Measurements from ENCODE around the gene PKIG.

DNA sequence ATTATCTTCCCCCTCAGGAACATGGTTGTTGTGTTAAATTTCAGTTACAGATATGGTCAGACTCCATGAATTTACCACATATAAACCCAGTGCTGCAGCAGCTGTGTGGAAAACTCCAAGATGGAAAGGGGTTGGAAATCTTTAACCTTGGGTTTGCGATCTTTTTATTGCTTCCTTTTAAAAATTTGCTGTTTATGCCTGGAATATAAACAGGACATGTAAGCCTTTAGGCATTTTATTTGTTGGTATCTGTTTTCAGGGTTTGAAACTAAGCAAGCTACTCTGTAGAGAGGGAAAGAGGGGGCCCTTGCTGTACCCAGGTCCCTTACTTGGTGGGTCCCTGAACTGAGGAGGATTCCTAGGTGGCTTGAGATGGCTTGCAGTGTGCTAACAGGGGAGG, 778 bp downstream of the PKIG start:
- TF ChIP-seq, protein P1, sequence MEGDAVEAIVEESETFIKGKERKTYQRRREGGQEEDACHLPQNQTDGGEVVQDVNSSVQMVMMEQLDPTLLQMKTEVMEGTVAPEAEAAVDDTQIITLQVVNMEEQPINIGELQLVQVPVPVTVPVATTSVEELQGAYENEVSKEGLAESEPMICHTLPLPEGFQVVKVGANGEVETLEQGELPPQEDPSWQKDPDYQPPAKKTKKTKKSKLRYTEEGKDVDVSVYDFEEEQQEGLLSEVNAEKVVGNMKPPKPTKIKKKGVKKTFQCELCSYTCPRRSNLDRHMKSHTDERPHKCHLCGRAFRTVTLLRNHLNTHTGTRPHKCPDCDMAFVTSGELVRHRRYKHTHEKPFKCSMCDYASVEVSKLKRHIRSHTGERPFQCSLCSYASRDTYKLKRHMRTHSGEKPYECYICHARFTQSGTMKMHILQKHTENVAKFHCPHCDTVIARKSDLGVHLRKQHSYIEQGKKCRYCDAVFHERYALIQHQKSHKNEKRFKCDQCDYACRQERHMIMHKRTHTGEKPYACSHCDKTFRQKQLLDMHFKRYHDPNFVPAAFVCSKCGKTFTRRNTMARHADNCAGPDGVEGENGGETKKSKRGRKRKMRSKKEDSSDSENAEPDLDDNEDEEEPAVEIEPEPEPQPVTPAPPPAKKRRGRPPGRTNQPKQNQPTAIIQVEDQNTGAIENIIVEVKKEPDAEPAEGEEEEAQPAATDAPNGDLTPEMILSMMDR (IDR thresholded peaks at IDR 0.05): no peak
- TF ChIP-seq EZH2phosphoT487 (IDR thresholded peaks at IDR 0.05) (no peak), EZH2 (IDR thresholded peaks at IDR 0.05) (no peak)
